ENCODE measurements around the gene SIRT2.
A peak's percentile ranks its signal among the peaks of the same experiment; 100 is the strongest.

Gene SIRT2

GRCh38 chr19:38891771-38892170, 7.6 kb downstream of the SIRT2 start:
- POLR2A ChIA-PET: interaction anchor here (0.7 to 2.3 kb wide), 2 partner anchors 26 to 43 kb away, joined by 3 to 6 read pairs; no protein-coding TSS in a partner anchor
- Histone ChIP-seq H3K27ac (ENCODE audit: extremely low read depth, low read depth, low read length) (no peak overlapping the region), H3K9me3 (ENCODE audit: control insufficient read depth, insufficient read depth, low read depth, low read length) (no peaks in the 10 kb centered on the region)

GRCh38 chr19:38890686-38891085, 8.7 kb downstream of the SIRT2 start:
- no peak overlapping the region for H3K27ac ChIP-seq (ENCODE audit: extremely low read depth, low read depth, low read length)
- H3K36me3 ChIP-seq (ENCODE audit: control insufficient read depth in 2 of 2, insufficient read depth in 1 of 2, low read length in 2 of 2): peaks cover 29 to 31% of the 10 kb centered on the region in 2 experiments
- H3K4me1 ChIP-seq (ENCODE audit: control insufficient read depth, insufficient read depth, low read length): peaks cover 3% of the 10 kb centered on the region; the same call in 1 of the 2 replicates
- no peak overlapping the region for H3K4me3 ChIP-seq (ENCODE audit: low read depth, low read length)
- POLR2A ChIA-PET: interaction anchor here (0.7 to 2.3 kb wide), 3 partner anchors 9 to 41 kb away, joined by 3 to 6 read pairs (median 4); partner anchors contain the start of genes NFKBIB and SIRT2
- CTCF ChIA-PET: interaction anchor here (0.7 to 3.0 kb wide), 3 partner anchors 42 to 488 kb away, joined by 3 to 13 read pairs (median 4); partner anchors contain the start of gene FAM98C
- no peak for TF ChIP-seq ZBTB21 (tag by site-specific recombination; IDR thresholded peaks at IDR 0.05)
- no peak for TF ChIP-seq ZNF16 (tag by site-specific recombination; IDR thresholded peaks at IDR 0.05; ENCODE audit: low read depth)
- TF ChIP-seq BCL11B (tag by site-specific recombination; IDR thresholded peaks at IDR 0.05; ENCODE audit: low read depth): no peak
- TF ChIP-seq ZNF354C (tag by site-specific recombination; IDR thresholded peaks at IDR 0.05; ENCODE audit: borderline replicate concordance, low read depth): no peak
- no peak for TF ChIP-seq KLF8 (tag by site-specific recombination; IDR thresholded peaks at IDR 0.05)
- TF ChIP-seq PRDM1 (tag by site-specific recombination; IDR thresholded peaks at IDR 0.05): no peak
- TF ChIP-seq ZNF23 (tag by site-specific recombination; IDR thresholded peaks at IDR 0.05; ENCODE audit: borderline replicate concordance): no peak
- no peaks in the 10 kb centered on the region for H3K9me3 ChIP-seq (ENCODE audit: control insufficient read depth, insufficient read depth, low read depth, low read length)

More at GRCh38 chr19:38891771-38892170, 7.6 kb downstream of the SIRT2 start:
- H3K4me1 ChIP-seq (ENCODE audit: control insufficient read depth, insufficient read depth, low read length): peaks cover 3% of the 10 kb centered on the region; the same call in 1 of the 2 replicates
- H3K36me3 ChIP-seq (ENCODE audit: control insufficient read depth in 2 of 2, insufficient read depth in 1 of 2, low read length in 2 of 2): peaks cover 24 to 31% of the 10 kb centered on the region in 2 experiments
- CTCF ChIA-PET: interaction anchor here (1.0 to 3.0 kb wide), 2 partner anchors 39 to 489 kb away, joined by 3 to 13 read pairs; partner anchors contain the start of genes FAM98C, MRPS12 and SARS2
- no peak for TF ChIP-seq ZNF211 (tag by site-specific recombination; IDR thresholded peaks at IDR 0.05; ENCODE audit: low read depth)
- H3K4me3 ChIP-seq (ENCODE audit: low read depth, low read length): no peak overlapping the region

GRCh38 chr19:38889803-38890202, 9.6 kb downstream of the SIRT2 start:
- ChIA-PET CTCF (interaction anchor here (0.6 to 4.1 kb wide), 9 partner anchors 11 to 1417 kb away, joined by 3 to 84 read pairs (median 5); partner anchors contain the start of genes FAM98C, MRPS12, RINL and SARS2), POLR2A (interaction anchor here (0.6 to 2.3 kb wide), 3 partner anchors 10 to 41 kb away, joined by 3 to 6 read pairs (median 3); partner anchors contain the start of genes NFKBIB and SIRT2)
- no peak overlapping the region for H3K27ac ChIP-seq (ENCODE audit: extremely low read depth, low read depth, low read length)
- H3K4me1 ChIP-seq (ENCODE audit: control insufficient read depth, insufficient read depth, low read length): peaks cover 3% of the 10 kb centered on the region; the same call in 1 of the 2 replicates
- H3K4me3 ChIP-seq (ENCODE audit: low read depth, low read length): no peak overlapping the region
- no peaks in the 10 kb centered on the region for H3K9me3 ChIP-seq (ENCODE audit: control insufficient read depth, insufficient read depth, low read depth, low read length)
- peaks cover 31 to 33% of the 10 kb centered on the region in 2 experiments for H3K36me3 ChIP-seq (ENCODE audit: control insufficient read depth in 2 of 2, insufficient read depth in 1 of 2, low read length in 2 of 2)
- TF ChIP-seq ZNF670 (tag by site-specific recombination; IDR thresholded peaks at IDR 0.05; ENCODE audit: low read depth) (no peak), ZNF157 (tag by site-specific recombination; IDR thresholded peaks at IDR 0.05) (peak; percentile 50; the same call in 1 of the 2 replicates)

GRCh38 chr19:38888876-38889275, 10.5 kb downstream of the SIRT2 start:
- TF ChIP-seq ZNF292 (tag by site-specific recombination; IDR thresholded peaks at IDR 0.05; ENCODE audit: borderline replicate concordance, low read depth) (no peak), ZNF174 (tag by site-specific recombination; IDR thresholded peaks at IDR 0.05) (no peak), SP3 (tag by site-specific recombination; IDR thresholded peaks at IDR 0.05) (no peak), ZNF341 (tag by site-specific recombination; IDR thresholded peaks at IDR 0.05; ENCODE audit: low read depth) (0 out of 2 replicates have a peak, but pooled peaks have one; percentile 25), ZNF623 (tag by site-specific recombination; IDR thresholded peaks at IDR 0.05) (peak; percentile 39; the same call in 1 of the 2 replicates), ZNF23 (tag by site-specific recombination; IDR thresholded peaks at IDR 0.05; ENCODE audit: borderline replicate concordance) (no peak)
- Histone ChIP-seq H3K4me3 (ENCODE audit: low read depth, low read length) (no peak overlapping the region), H3K9me3 (ENCODE audit: control insufficient read depth, insufficient read depth, low read depth, low read length) (no peaks in the 10 kb centered on the region), H3K36me3 (ENCODE audit: control insufficient read depth in 2 of 2, insufficient read depth in 1 of 2, low read length in 2 of 2) (peaks cover 31 to 33% of the 10 kb centered on the region in 2 experiments), H3K27ac (ENCODE audit: extremely low read depth, low read depth, low read length) (no peak overlapping the region), H3K4me1 (ENCODE audit: control insufficient read depth, insufficient read depth, low read length) (peaks cover 3% of the 10 kb centered on the region; the same call in 1 of the 2 replicates)
- POLR2A ChIA-PET: interaction anchor here (0.6 to 2.0 kb wide), 3 partner anchors 12 to 38 kb away, joined by 3 to 9 read pairs (median 5); partner anchors contain the start of genes NFKBIB and SIRT2
- CTCF ChIA-PET: interaction anchor here (0.6 to 4.1 kb wide), 12 partner anchors 12 to 1416 kb away, joined by 3 to 84 read pairs (median 6); partner anchors contain the start of genes MRPS12, RINL and SARS2
